CD14-positive monocyte (primary cell): ENCODE data around the gene NSMCE1. TPM values are rescaled to one million over a fixed set of nuclear protein-coding genes. Genes with fewer than 3 reads are reported as not detected.
A peak's percentile ranks its signal among the peaks of the same experiment; 100 is the strongest.

Source experiments
- DNase-seq, 3 donors: peaks; one replicate each; pipeline ENCODE4 v3.0.0-alpha.2; 2011 to 2022
- H2AFZ ChIP-seq: 2 replicates; pipeline ENCODE4 v1.6.0; 2012; ENCODE audit warnings: mild to moderate bottlenecking, low read depth, low read length, inconsistent platforms; ENCODE audit not compliant: insufficient read depth, poor library complexity, severe bottlenecking
- H3K27ac ChIP-seq, 2 donors: 1 replicate in 1 of 2; 2 replicates in 1 of 2; pipeline ENCODE4 v1.5.1; 2012 to 2013; ENCODE audit warnings: low read length in 2 of 2, control low read depth in 1 of 2, inconsistent platforms in 1 of 2, low read depth in 1 of 2, mild to moderate bottlenecking in 1 of 2
- H3K27me3 ChIP-seq, 2 donors: one replicate each; pipeline versions ENCODE4 v1.6.0 to v1.6.1; 2011 to 2013; ENCODE audit warnings: low read length in 2 of 2; ENCODE audit not compliant: control insufficient read depth in 2 of 2, insufficient read depth in 2 of 2
- H3K36me3 ChIP-seq, 2 donors: replicated peaks in 1 of 2; 1 replicate in 1 of 2; 2 replicates in 1 of 2; pipeline versions ENCODE4 v1.5.1 to v1.6.1; 2012 to 2013; ENCODE audit warnings: low read length in 2 of 2, control low read depth in 1 of 2, inconsistent platforms in 1 of 2, mild to moderate bottlenecking in 1 of 2; ENCODE audit not compliant: insufficient read depth in 2 of 2, control insufficient read depth in 1 of 2
- H3K4me1 ChIP-seq, 2 donors: 1 replicate in 1 of 2; 2 replicates in 1 of 2; pipeline versions ENCODE4 v1.5.1 to v1.6.1; 2012 to 2013; ENCODE audit warnings: low read length in 2 of 2, control low read depth in 1 of 2, inconsistent platforms in 1 of 2, mild to moderate bottlenecking in 1 of 2, moderate library complexity in 1 of 2; ENCODE audit not compliant: insufficient read depth in 2 of 2, control insufficient read depth in 1 of 2
- H3K4me2 ChIP-seq: replicated peaks from 2 replicates; pipeline ENCODE3; 2012; ENCODE audit warnings: low read length, moderate library complexity, mild to moderate bottlenecking; ENCODE audit not compliant: poor library complexity, severe bottlenecking; ENCODE audit errors: extremely low read depth
- H3K4me3 ChIP-seq, 3 experiments: fragments of 200-600 bp in 1 of 3; sonication (generic) in 1 of 3; replicated peaks in 1 of 3; 1 replicate in 2 of 3; 2 replicates in 1 of 3; pipeline ENCODE4 v1.5.1; 2011 to 2013; ENCODE audit warnings: low read length in 3 of 3, mild to moderate bottlenecking in 3 of 3, control low read depth in 2 of 3, low read depth in 2 of 3, inconsistent platforms in 1 of 3, moderate library complexity in 1 of 3
- H3K79me2 ChIP-seq: 2 replicates; pipeline ENCODE4 v1.6.0; 2012; ENCODE audit warnings: mild to moderate bottlenecking, control low read depth, inconsistent platforms, low read length, moderate library complexity; ENCODE audit not compliant: insufficient read depth
- H3K9ac ChIP-seq: 2 replicates; pipeline ENCODE4 v1.6.0; 2017; ENCODE audit warnings: low read length, mild to moderate bottlenecking; ENCODE audit not compliant: insufficient read depth, poor library complexity, severe bottlenecking
- H3K9me3 ChIP-seq, 2 donors: replicated peaks in 1 of 2; 1 replicate in 1 of 2; 2 replicates in 1 of 2; pipeline versions ENCODE4 v1.5.1 to v1.6.1; 2012 to 2013; ENCODE audit warnings: low read length in 2 of 2, control low read depth in 1 of 2; ENCODE audit not compliant: control insufficient read depth in 1 of 2, insufficient read depth in 1 of 2
- H4K20me1 ChIP-seq: 2 replicates; pipeline ENCODE4 v1.6.0; 2012; ENCODE audit warnings: mild to moderate bottlenecking, low read length, control low read depth, moderate library complexity; ENCODE audit not compliant: insufficient read depth
- H3K27ac Mint-ChIP-seq, 7 donors: one replicate each; pipeline ENCODE4 v1.8.0; 2020; ENCODE audit warnings: mild to moderate bottlenecking in 7 of 7, mixed read lengths in 7 of 7, moderate library complexity in 6 of 7, inconsistent platforms in 2 of 7
- H3K27me3 Mint-ChIP-seq, 3 donors: one replicate each; pipeline ENCODE4 v1.8.0; 2021 to 2022; ENCODE audit warnings: low read depth in 3 of 3, mild to moderate bottlenecking in 3 of 3, mixed read lengths in 3 of 3, moderate library complexity in 3 of 3, inconsistent platforms in 1 of 3
- H3K36me3 Mint-ChIP-seq, 2 donors: one replicate each; pipeline ENCODE4 v1.8.0; 2020; ENCODE audit warnings: mixed read lengths in 2 of 2, inconsistent platforms in 1 of 2, mild to moderate bottlenecking in 1 of 2
- H3K4me1 Mint-ChIP-seq: one replicate; pipeline ENCODE4 v1.8.0; 2020; ENCODE audit warnings: mild to moderate bottlenecking, mixed read lengths
- H3K4me3 Mint-ChIP-seq, 2 donors: one replicate each; pipeline ENCODE4 v1.8.0; 2020; ENCODE audit warnings: mild to moderate bottlenecking in 2 of 2, mixed read lengths in 2 of 2, moderate library complexity in 1 of 2
- H3K9me3 Mint-ChIP-seq, 7 donors: one replicate each; pipeline ENCODE4 v1.8.0; 2020 to 2022; ENCODE audit warnings: mixed read lengths in 7 of 7, mild to moderate bottlenecking in 6 of 7, moderate library complexity in 6 of 7, inconsistent platforms in 2 of 7
- CTCF ChIP-seq: fragments of 200-600 bp; IDR thresholded peaks from one replicate; pipeline ENCODE4 v1.8.0; 2022; ENCODE audit warnings: antibody characterized with exemption, mild to moderate bottlenecking
- WGBS: methylation state at CpG from one replicate; pipeline ENCODE4 v1.1.5; 2013; ENCODE audit warnings: missing lambda C conversion rate; ENCODE audit not compliant: insufficient coverage; 5-methylcytosine and 5-hydroxymethylcytosine counted together
- intact Hi-C, 2 donors: fragments of 100-400 bp; cut with micrococcal nuclease; formaldehyde crosslinking; loops; one replicate each; pipeline versions ENCODE4 v1.15.0 to v1.15.1; 2023
- polyA plus RNA-seq, 3 donors: library from polyadenylated mRNA; depleted of rRNA in 1 of 3; unstranded in 2 of 3; stranded (reverse) in 1 of 3; fragments of 300-500 nt in 2 of 3; fragments of >200 nt in 1 of 3; fragmentation: Illumina TruSeq in 2 of 3; gene quantifications; 1 replicate in 2 of 3; 2 replicates in 1 of 3; pipeline ENCODE4 v1.2.3, GENCODE V29; 2012 to 2021

Gene NSMCE1
- polyA plus RNA-seq, 3 donors: 19.6 to 85.2 (median 82.6) TPM

DNA sequence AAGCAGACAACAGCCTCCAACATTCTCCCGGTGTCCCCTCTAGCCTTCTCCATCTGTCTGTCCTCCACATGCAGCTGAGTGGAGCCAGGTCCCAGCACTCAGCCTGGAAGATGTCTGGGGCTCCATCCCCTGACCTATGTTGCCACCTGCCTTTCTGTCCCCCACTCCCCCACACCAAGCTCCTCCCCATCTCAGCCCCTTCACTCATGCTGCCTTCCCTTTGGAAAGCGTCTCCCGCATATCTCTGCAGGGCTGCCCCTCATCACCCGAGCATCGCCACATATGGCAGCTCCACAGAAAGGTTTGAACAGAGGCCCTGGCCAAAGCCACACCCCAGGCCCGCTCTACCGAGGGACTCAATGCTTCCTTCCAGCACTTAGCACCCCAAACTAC lies 24.2 kb downstream of the NSMCE1 start:
- peaks cover 7 to 8% of the 10 kb centered on the region in 2 donors for H3K9me3 ChIP-seq
- H3K9me3 Mint-ChIP-seq: peaks cover 8 to 20% (median 17%) of the 10 kb centered on the region in 7 donors
- H3K9ac ChIP-seq: no peak overlapping the region
- H2AFZ ChIP-seq: no peak overlapping the region
- H3K36me3 ChIP-seq: peaks cover 0 to 6% of the 10 kb centered on the region in 2 donors
- no peak overlapping the region for H3K4me3 ChIP-seq
- DNase-seq: no peak
- TF ChIP-seq CTCF: no peak
- 97% methylated on average over 7 of the region's 7 CpGs for WGBS
- H3K79me2 ChIP-seq: peaks cover 27% of the 10 kb centered on the region
- no peak overlapping the region for H3K4me3 Mint-ChIP-seq
- H3K27me3 Mint-ChIP-seq: peaks cover 0 to 2% (median 1%) of the 10 kb centered on the region in 3 donors
- H3K4me1 Mint-ChIP-seq: peaks cover 52% of the 10 kb centered on the region
- peak overlapping the region in 4 of 7 donors; percentile 35 to 85 (median 46) for H3K27ac Mint-ChIP-seq
- H3K27ac ChIP-seq: no peak overlapping the region
- H4K20me1 ChIP-seq: no peaks in the 10 kb centered on the region
- no peak overlapping the region for H3K4me2 ChIP-seq
- H3K4me1 ChIP-seq: peaks cover 31 to 53% of the 10 kb centered on the region in 2 donors
- H3K36me3 Mint-ChIP-seq: peaks cover 34 to 44% of the 10 kb centered on the region in 2 donors
- intact Hi-C loops: no loop called here
- H3K27me3 ChIP-seq: no peaks in the 10 kb centered on the region

- H3K27ac Mint-ChIP-seq: peak overlapping the region in 5 of 7 donors; percentile 35 to 85 (median 57)
- peaks cover 0 to 5% (median 2%) of the 10 kb centered on the region in 3 donors for H3K27me3 Mint-ChIP-seq
- H3K4me1 Mint-ChIP-seq: peaks cover 52% of the 10 kb centered on the region
- H3K4me1 ChIP-seq: peaks cover 31 to 53% of the 10 kb centered on the region in 2 donors
- H3K27me3 ChIP-seq: no peaks in the 10 kb centered on the region
- H4K20me1 ChIP-seq: no peaks in the 10 kb centered on the region
- no peak overlapping the region for H3K4me3 ChIP-seq
- no peak overlapping the region for H2AFZ ChIP-seq
- peaks cover 27% of the 10 kb centered on the region for H3K79me2 ChIP-seq
- H3K36me3 ChIP-seq: peaks cover 0 to 6% of the 10 kb centered on the region in 2 donors
- peaks cover 7 to 8% of the 10 kb centered on the region in 2 donors for H3K9me3 ChIP-seq
- H3K9ac ChIP-seq: peak overlapping the region; percentile 45
- H3K9me3 Mint-ChIP-seq: peaks cover 8 to 19% (median 17%) of the 10 kb centered on the region in 7 donors
- peaks cover 36 to 48% of the 10 kb centered on the region in 2 donors for H3K36me3 Mint-ChIP-seq
- no peak overlapping the region for H3K4me2 ChIP-seq
- 91% methylated on average over 10 of the region's 11 CpGs for WGBS
- peak overlapping the region in 1 of 2 donors; percentile 48 for H3K4me3 Mint-ChIP-seq
- no peak for TF ChIP-seq CTCF
- intact Hi-C loops: no loop called here
- H3K27ac ChIP-seq: peak overlapping the region in 1 of 2 donors; percentile 76
- DNase-seq: peak in 1 of 3 donors; percentile 2
Observed at GRCh38 chr16:27243725-27244362, 24.7 kb downstream of the NSMCE1 start.
